HG03095 (cell line): ENCODE data around the gene RAF1.
"Not testable (repeated sequence)": the region's sequence is repeated elsewhere in the genome, so short reads cannot be mapped to it uniquely, and the experiment has no call there.

Source experiments
- ATAC-seq: cut with Tn5 transposase; IDR thresholded peaks from one replicate; pipeline ENCODE4 v1.9.1; 2021; ENCODE audit warnings: moderate library complexity; ENCODE audit not compliant: unreplicated experiment

RAF1 gene

GRCh38 chr3:12643724-12644123 is 20.2 kb downstream of the RAF1 start:
- ATAC-seq: no peak

GRCh38 chr3:12643010-12643380 is 20.9 kb downstream of the RAF1 start:
- ATAC-seq: no peak

- ATAC-seq: not testable (repeated sequence)
Measured at GRCh38 chr3:12640853-12641252, 23.1 kb downstream of the RAF1 start.

- ATAC-seq: no peak
Measured at GRCh38 chr3:12638105-12638504, 25.8 kb downstream of the RAF1 start.

- ATAC-seq: no peak
Measured at GRCh38 chr3:12633108-12633507, 30.8 kb downstream of the RAF1 start.

- ATAC-seq: no peak
Measured at GRCh38 chr3:12632523-12632922, 31.4 kb downstream of the RAF1 start.

GRCh38 chr3:12630843-12631242 is 33.1 kb downstream of the RAF1 start:
- ATAC-seq: not testable (repeated sequence)

GRCh38 chr3:12630292-12630691 is 33.6 kb downstream of the RAF1 start:
- ATAC-seq: no peak

GRCh38 chr3:12629560-12629959 is 34.4 kb downstream of the RAF1 start:
- no peak for ATAC-seq

GRCh38 chr3:12628813-12629212 is 35.1 kb downstream of the RAF1 start:
- no peak for ATAC-seq

- no peak for ATAC-seq
Measured at GRCh38 chr3:12627370-12627769, 36.5 kb downstream of the RAF1 start.

- not testable (repeated sequence) for ATAC-seq
Measured at GRCh38 chr3:12624964-12625363, 39.0 kb downstream of the RAF1 start.

GRCh38 chr3:12624056-12624455 is 39.9 kb downstream of the RAF1 start:
- no peak for ATAC-seq

- ATAC-seq: no peak
Measured at GRCh38 chr3:12622335-12622734, 41.6 kb downstream of the RAF1 start.

- ATAC-seq: no peak
Measured at GRCh38 chr3:12620729-12621128, 43.2 kb downstream of the RAF1 start.

GRCh38 chr3:12620305-12620704 is 43.6 kb downstream of the RAF1 start:
- ATAC-seq: no peak

- ATAC-seq: no peak
Measured at GRCh38 chr3:12618426-12618825, 45.5 kb downstream of the RAF1 start.

- no peak for ATAC-seq
Measured at GRCh38 chr3:12615266-12615665, 48.7 kb downstream of the RAF1 start.

- ATAC-seq: no peak
Measured at GRCh38 chr3:12613250-12613649, 50.7 kb downstream of the RAF1 start.

- ATAC-seq: no peak
Measured at GRCh38 chr3:12612514-12613226, 51.2 kb downstream of the RAF1 start.

- ATAC-seq: no peak
Measured at GRCh38 chr3:12611117-12611516, 52.8 kb downstream of the RAF1 start.

- no peak for ATAC-seq
Measured at GRCh38 chr3:12608376-12608775, 55.5 kb downstream of the RAF1 start.

- ATAC-seq: no peak
Measured at GRCh38 chr3:12603969-12604368, 59.9 kb downstream of the RAF1 start.
